Measurements from ENCODE around the gene FBXO46.
"Not testable (repeated sequence)": the region's sequence is repeated elsewhere in the genome, so short reads cannot be mapped to it uniquely, and the experiment has no call there.

The FBXO46 gene

DNA sequence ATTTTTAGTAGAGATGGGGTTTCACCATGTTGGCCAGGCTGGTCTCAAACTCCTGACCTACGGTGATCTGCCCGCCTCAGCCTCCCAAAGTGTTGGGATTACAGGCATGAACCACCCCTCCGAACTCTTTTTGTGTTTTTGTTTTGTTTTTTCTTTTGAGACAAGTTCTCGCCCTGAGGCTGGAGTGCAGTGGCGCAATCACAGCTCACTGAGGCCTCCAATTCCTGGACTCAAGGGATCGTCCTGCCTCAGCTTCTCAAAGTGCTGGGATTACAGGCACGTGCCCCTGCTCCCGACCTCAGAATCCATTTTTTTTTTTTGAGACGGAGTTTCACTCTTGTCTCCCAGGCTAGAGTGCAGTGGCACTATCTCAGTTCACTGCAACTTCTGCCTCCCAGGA is 27.0 kb upstream of the FBXO46 start:
- H3K9me3 Mint-ChIP-seq: no peaks in the 10 kb centered on the region
- ATAC-seq (no peak), DNase-seq (no peak)
- H3K27ac Mint-ChIP-seq: no peak overlapping the region
- no peak overlapping the region for H3K4me3 Mint-ChIP-seq
- peaks cover 3% of the 10 kb centered on the region for H3K27me3 Mint-ChIP-seq
- H3K4me1 Mint-ChIP-seq: no peaks in the 10 kb centered on the region
- no peaks in the 10 kb centered on the region for H3K36me3 Mint-ChIP-seq (ENCODE audit: low read depth)

- no peak for ATAC-seq
- no peaks in the 10 kb centered on the region for H3K4me1 Mint-ChIP-seq
- H3K27ac Mint-ChIP-seq: no peak overlapping the region
- peaks cover under 1% of the 10 kb centered on the region for H3K27me3 Mint-ChIP-seq
- no peaks in the 10 kb centered on the region for H3K36me3 Mint-ChIP-seq (ENCODE audit: low read depth)
- no peak overlapping the region for H3K4me3 Mint-ChIP-seq
- no peak for DNase-seq
- H3K9me3 Mint-ChIP-seq: no peaks in the 10 kb centered on the region
Observed at GRCh38 chr19:45754323-45754722, 23.6 kb upstream of the FBXO46 start.

GRCh38 chr19:45753548-45753947 is 22.9 kb upstream of the FBXO46 start:
- ATAC-seq: no peak
- Mint-ChIP-seq H3K9me3 (no peaks in the 10 kb centered on the region), H3K36me3 (ENCODE audit: low read depth) (no peaks in the 10 kb centered on the region), H3K27ac (no peak overlapping the region), H3K4me1 (no peaks in the 10 kb centered on the region), H3K27me3 (no peaks in the 10 kb centered on the region), H3K4me3 (no peak overlapping the region)
- no peak for DNase-seq

DNA sequence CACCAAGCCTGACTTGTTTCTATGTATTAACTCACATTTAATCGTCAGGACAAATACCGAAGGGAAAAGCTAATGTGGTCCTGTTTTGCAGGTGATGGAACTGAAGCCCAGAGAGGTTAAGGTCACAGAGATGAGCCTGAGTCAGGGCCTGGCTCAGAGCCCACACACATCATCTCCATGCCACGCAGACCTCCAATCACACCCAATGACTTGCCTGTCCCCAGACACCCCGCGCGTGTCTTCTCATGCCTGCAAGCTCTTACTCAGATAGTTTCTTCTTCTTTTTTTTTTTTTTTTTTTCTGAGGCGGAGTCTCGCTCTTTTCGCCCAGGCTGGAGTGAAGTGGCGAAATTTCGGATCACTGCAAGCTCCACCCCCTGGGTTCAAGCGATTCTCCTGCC is 21.9 kb upstream of the FBXO46 start:
- Mint-ChIP-seq H3K36me3 (ENCODE audit: low read depth) (no peaks in the 10 kb centered on the region), H3K27me3 (peaks cover 2% of the 10 kb centered on the region), H3K27ac (no peak overlapping the region), H3K9me3 (no peaks in the 10 kb centered on the region), H3K4me1 (no peaks in the 10 kb centered on the region), H3K4me3 (no peak overlapping the region)
- ATAC-seq (peak; percentile 54), DNase-seq (no peak)

GRCh38 chr19:45751483-45751882 is 20.8 kb upstream of the FBXO46 start:
- not testable (repeated sequence) for H3K27me3 Mint-ChIP-seq; H3K4me1 Mint-ChIP-seq; H3K9me3 Mint-ChIP-seq; H3K27ac Mint-ChIP-seq; H3K4me3 Mint-ChIP-seq; H3K36me3 Mint-ChIP-seq (ENCODE audit: low read depth); DNase-seq; ATAC-seq

DNA sequence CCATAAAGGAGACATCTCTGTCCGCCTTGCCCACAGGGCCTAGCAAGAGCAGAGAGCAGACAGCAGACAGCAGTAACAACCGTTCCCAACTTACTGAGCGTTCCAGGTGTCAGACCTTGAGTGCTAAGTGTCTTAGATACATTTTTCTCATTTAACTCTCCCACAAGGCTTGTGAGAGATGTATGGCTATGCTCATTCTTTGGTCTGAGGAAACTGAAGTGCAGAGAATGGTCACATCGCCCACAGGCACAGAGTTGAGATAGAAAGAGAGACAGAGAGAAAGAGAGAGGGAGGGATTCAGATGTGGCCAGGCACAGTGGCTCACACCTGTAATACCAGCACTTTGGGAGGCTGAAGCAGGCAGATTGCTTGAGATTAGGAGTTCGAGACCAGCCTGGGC is 16.8 kb upstream of the FBXO46 start:
- DNase-seq: no peak
- Mint-ChIP-seq H3K9me3 (no peaks in the 10 kb centered on the region), H3K36me3 (ENCODE audit: low read depth) (no peaks in the 10 kb centered on the region), H3K27me3 (peaks cover 13% of the 10 kb centered on the region), H3K27ac (no peak overlapping the region), H3K4me1 (no peaks in the 10 kb centered on the region), H3K4me3 (no peak overlapping the region)
- ATAC-seq: no peak

GRCh38 chr19:45746866-45747265 is 16.2 kb upstream of the FBXO46 start:
- DNase-seq (no peak), ATAC-seq (no peak)
- Mint-ChIP-seq H3K4me3 (no peak overlapping the region), H3K4me1 (no peaks in the 10 kb centered on the region), H3K27me3 (peaks cover 16% of the 10 kb centered on the region), H3K27ac (no peak overlapping the region), H3K9me3 (no peaks in the 10 kb centered on the region), H3K36me3 (ENCODE audit: low read depth) (no peaks in the 10 kb centered on the region)

GRCh38 chr19:45745606-45746005 is 14.9 kb upstream of the FBXO46 start:
- DNase-seq: no peak
- peaks cover 16% of the 10 kb centered on the region for H3K27me3 Mint-ChIP-seq
- no peaks in the 10 kb centered on the region for H3K36me3 Mint-ChIP-seq (ENCODE audit: low read depth)
- ATAC-seq: no peak
- no peaks in the 10 kb centered on the region for H3K4me1 Mint-ChIP-seq
- no peaks in the 10 kb centered on the region for H3K9me3 Mint-ChIP-seq
- H3K27ac Mint-ChIP-seq: no peak overlapping the region
- H3K4me3 Mint-ChIP-seq: no peak overlapping the region

DNA sequence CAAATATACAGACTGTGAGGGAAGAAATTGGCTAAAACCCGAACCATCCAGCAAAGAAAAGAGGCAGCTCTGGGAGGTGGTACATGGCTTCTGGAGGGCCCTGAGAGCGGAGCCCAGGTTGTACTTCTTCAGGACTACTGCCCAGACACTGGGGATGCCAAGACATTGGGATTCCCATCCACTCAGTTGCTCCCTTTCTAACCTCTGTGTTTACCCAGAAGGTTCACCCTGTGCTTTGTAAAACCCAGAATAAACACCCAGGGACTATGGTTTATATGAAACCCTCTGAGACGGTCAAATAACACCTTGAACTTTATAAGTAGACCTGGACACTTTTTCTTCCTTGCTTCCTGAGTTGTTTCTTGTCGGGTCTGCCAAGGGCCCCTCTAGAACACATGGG is 12.3 kb upstream of the FBXO46 start:
- DNase-seq: no peak

DNA sequence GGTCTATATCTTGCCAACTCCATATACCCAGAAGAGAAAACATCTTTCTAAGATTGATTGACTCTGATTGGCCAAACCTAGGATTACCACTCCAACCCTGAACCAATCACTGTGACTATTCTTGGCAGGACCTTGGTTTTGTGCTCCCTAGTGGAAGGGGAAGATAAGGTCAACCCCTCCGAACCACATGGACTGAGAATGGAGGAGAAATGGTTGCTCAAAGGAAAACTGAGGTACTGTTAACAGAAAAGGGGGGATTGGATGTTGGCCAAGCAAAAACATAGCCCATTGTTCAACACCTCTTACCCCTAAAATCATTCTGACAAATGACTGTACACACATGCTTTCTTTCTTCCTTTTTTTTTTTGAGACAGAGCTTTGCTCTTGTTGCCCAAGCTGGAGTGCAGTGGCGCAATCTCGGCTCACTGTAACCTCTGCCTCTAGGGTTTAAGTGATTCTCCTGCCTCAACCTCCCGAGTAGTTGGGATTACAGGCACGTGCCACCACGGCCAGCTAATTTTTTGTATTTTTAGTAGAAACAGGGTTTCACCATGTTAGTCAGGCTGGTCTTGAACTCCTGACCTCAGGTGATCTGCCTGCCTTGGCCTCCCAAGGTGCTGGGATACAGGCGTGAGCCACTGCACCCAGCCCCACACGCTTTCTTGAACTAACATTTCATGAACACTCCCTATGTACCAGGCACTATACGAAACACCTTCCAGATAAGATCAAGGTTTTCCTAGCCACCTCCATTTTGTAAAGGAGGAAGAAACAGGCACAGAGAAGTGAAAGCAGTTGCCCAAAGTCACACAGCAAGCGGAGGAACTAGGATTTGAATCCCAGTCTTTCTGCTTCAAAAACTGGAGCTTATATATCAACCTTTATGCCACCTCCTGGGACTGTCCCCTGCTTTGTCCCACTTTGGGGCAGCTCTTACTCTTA is 9.1 kb upstream of the FBXO46 start:
- no peak for ATAC-seq
- DNase-seq: no peak
- Mint-ChIP-seq H3K9me3 (no peaks in the 10 kb centered on the region), H3K4me1 (no peaks in the 10 kb centered on the region), H3K27me3 (peaks cover 9% of the 10 kb centered on the region), H3K27ac (no peak overlapping the region), H3K4me3 (no peak overlapping the region), H3K36me3 (ENCODE audit: low read depth) (no peaks in the 10 kb centered on the region)

More for the DNA sequence above, 12.3 kb upstream of the FBXO46 start:
- H3K9me3 Mint-ChIP-seq: no peaks in the 10 kb centered on the region
- H3K27me3 Mint-ChIP-seq: peaks cover 18% of the 10 kb centered on the region
- no peaks in the 10 kb centered on the region for H3K36me3 Mint-ChIP-seq (ENCODE audit: low read depth)
- ATAC-seq: no peak
- no peak overlapping the region for H3K27ac Mint-ChIP-seq
- no peaks in the 10 kb centered on the region for H3K4me1 Mint-ChIP-seq
- H3K4me3 Mint-ChIP-seq: no peak overlapping the region

GRCh38 chr19:45733160-45733810 is 2.6 kb upstream of the FBXO46 start, which contains the start of gene MEIOSIN:
Gene MEIOSIN, plus strand, starts transcription at chr19:45733439. Its CDS starts 1,938 bp downstream, at chr19:45735377.
- Mint-ChIP-seq H3K27ac (no peak within 1 kb of the TSS), H3K4me1 (peaks cover 17% of the 10 kb centered on the region), H3K9me3 (no peaks in the 10 kb centered on the region), H3K36me3 (ENCODE audit: low read depth) (no peaks in the 10 kb centered on the region), H3K27me3 (no peaks in the 10 kb centered on the region), H3K4me3 (no peak within 1 kb of the TSS)
- no peak for DNase-seq
- ATAC-seq: no peak

- Mint-ChIP-seq H3K27ac (peak overlapping the region; percentile 88), H3K4me3 (peak overlapping the region; percentile 94), H3K9me3 (no peaks in the 10 kb centered on the region), H3K36me3 (ENCODE audit: low read depth) (no peaks in the 10 kb centered on the region), H3K27me3 (no peaks in the 10 kb centered on the region), H3K4me1 (peaks cover 20% of the 10 kb centered on the region)
- ATAC-seq (no peak), DNase-seq (peak; percentile 21)
Observed at GRCh38 chr19:45729800-45730290, 851 bp downstream of the FBXO46 start.

DNA sequence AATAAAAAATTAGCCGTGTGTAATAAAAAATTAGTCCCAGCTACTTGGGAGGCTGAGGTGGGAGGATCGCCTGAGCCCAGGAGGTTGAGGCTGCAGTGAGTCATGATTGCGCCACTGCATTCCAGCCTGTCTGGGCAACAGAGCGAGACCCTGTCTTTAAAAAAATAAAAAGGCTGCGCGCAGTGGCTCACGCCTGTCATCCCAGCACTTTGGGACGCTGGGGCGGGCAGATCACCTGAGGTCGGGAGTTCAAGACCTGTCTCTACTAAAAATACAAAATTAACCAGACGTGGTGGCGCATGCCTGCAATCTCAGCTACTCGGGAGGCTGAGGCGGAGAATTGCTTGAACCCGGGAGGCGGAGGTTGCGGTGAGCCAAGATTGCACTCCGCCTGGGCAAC is 2.0 kb downstream of the FBXO46 start:
- not testable (repeated sequence) for H3K27ac Mint-ChIP-seq; ATAC-seq; H3K27me3 Mint-ChIP-seq; DNase-seq; H3K4me3 Mint-ChIP-seq; H3K9me3 Mint-ChIP-seq; H3K36me3 Mint-ChIP-seq (ENCODE audit: low read depth)
- peaks cover 23% of the 10 kb centered on the region for H3K4me1 Mint-ChIP-seq

- not testable (repeated sequence) for H3K4me3 Mint-ChIP-seq, ATAC-seq, DNase-seq, H3K27me3 Mint-ChIP-seq, H3K9me3 Mint-ChIP-seq, H3K27ac Mint-ChIP-seq
- peaks cover 30% of the 10 kb centered on the region for H3K36me3 Mint-ChIP-seq (ENCODE audit: low read depth)
- H3K4me1 Mint-ChIP-seq: peaks cover 47% of the 10 kb centered on the region
Observed at GRCh38 chr19:45720065-45720464, 10.6 kb downstream of the FBXO46 start.
